Measurements from ENCODE around the gene PNMA1.

The PNMA1 gene

DNA sequence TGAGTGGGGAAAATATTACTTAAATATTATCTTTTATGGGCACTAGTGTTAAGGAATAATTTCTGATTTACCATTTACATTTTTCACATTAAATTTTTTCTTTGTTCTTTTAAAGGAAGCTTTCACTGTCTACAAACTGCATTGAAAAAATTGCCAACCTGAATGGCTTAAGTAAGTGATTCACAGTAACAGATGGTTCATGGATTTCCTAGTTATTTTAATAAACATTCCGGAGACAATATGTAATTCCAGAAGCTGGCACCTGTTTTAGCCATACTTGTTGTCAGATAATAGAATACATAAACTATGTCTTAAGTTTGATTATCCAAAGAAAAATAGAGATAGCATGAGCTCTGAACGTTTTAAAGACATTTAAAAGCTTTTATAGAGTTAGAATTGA is 52.3 kb downstream of the PNMA1 start:
- DNase-seq: no peak

Measured in OCI-M1 (cell line).